Measurements from ENCODE around the gene ATXN1.

GRCh38 chr6:16399158-16399557 is 362.1 kb downstream of the ATXN1 start:
- TF ChIP-seq EP300 (IDR thresholded peaks at IDR 0.05) (no peak), CTCF (IDR thresholded peaks at IDR 0.05) (no peak), POLR2A (IDR thresholded peaks at IDR 0.05) (no peak)
